ENCODE data around the gene HHAT. TPM values are rescaled to one million over a fixed set of nuclear protein-coding genes. Genes with fewer than 3 reads are reported as not detected.

Gene HHAT
- total and polyA plus RNA-seq, 9 of the 15 experiments (the other 6 are each of a cell fraction or from before 2014, with no cell fraction given), result 0.07 to 0.16 (median 0.13) TPM; not detected in 1

- TF ChIP-seq ZBTB40 (IDR thresholded peaks at IDR 0.05) (no peak), ZBTB40 (CRISPR knock-in tag; IDR thresholded peaks at IDR 0.05) (no peak), MCM7 (IDR thresholded peaks at IDR 0.05) (no peak), MAFK (IDR thresholded peaks at IDR 0.05; ENCODE audit: low read length) (peak; percentile 40; the same call in 1 of the 2 replicates), ZC3H11A (IDR thresholded peaks at IDR 0.05; ENCODE audit: low read depth, low read length) (no peak), POU5F1 (IDR thresholded peaks at IDR 0.05; ENCODE audit: borderline replicate concordance, low read depth, low read length, partially characterized antibody) (no peak), DPF2 (IDR thresholded peaks at IDR 0.05) (no peak), ATF2 (CRISPR knock-in tag; IDR thresholded peaks at IDR 0.05) (no peak), MXI1 (IDR thresholded peaks at IDR 0.05; ENCODE audit: low read depth, low read length) (no peak), TSHZ1 (CRISPR knock-in tag; IDR thresholded peaks at IDR 0.05) (no peak), POLR2B (IDR thresholded peaks at IDR 0.05; ENCODE audit: low read depth, partially characterized antibody) (no peak)
- TF ChIP-seq, protein P1, sequence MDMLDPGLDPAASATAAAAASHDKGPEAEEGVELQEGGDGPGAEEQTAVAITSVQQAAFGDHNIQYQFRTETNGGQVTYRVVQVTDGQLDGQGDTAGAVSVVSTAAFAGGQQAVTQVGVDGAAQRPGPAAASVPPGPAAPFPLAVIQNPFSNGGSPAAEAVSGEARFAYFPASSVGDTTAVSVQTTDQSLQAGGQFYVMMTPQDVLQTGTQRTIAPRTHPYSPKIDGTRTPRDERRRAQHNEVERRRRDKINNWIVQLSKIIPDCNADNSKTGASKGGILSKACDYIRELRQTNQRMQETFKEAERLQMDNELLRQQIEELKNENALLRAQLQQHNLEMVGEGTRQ (CRISPR knock-in tag; IDR thresholded peaks at IDR 0.05), result no peak
- TF ChIP-seq, protein P2, sequence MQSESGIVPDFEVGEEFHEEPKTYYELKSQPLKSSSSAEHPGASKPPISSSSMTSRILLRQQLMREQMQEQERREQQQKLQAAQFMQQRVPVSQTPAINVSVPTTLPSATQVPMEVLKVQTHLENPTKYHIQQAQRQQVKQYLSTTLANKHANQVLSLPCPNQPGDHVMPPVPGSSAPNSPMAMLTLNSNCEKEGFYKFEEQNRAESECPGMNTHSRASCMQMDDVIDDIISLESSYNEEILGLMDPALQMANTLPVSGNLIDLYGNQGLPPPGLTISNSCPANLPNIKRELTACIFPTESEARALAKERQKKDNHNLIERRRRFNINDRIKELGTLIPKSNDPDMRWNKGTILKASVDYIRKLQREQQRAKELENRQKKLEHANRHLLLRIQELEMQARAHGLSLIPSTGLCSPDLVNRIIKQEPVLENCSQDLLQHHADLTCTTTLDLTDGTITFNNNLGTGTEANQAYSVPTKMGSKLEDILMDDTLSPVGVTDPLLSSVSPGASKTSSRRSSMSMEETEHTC (IDR thresholded peaks at IDR 0.05), result no peak
These were observed 239.9 kb downstream of the HHAT start (continued) for GRCh38 chr1:210568631-210569030.
